GM12865 (cell line): ENCODE data around the gene CANT1.
"Not testable (repeated sequence)": the region's sequence is repeated elsewhere in the genome, so short reads cannot be mapped to it uniquely, and the experiment has no call there.

Source experiments
- DNase-seq: peaks from one replicate; pipeline ENCODE4 v3.0.0; 2010; ENCODE audit warnings: low read depth
- H3K4me3 ChIP-seq: 2 replicates; pipeline ENCODE4 v1.5.1; 2011; ENCODE audit warnings: mild to moderate bottlenecking, low read depth, low read length, control low read depth
- TF ChIP-seq, protein P1 (sequence below): IDR thresholded peaks from 2 replicates; pipeline ENCODE4 v1.5.1; 2011; ENCODE audit warnings: low read length, control low read depth, low read depth, inconsistent platforms; ENCODE audit not compliant: insufficient read depth; ENCODE audit errors: missing control alignments

Gene CANT1

DNA sequence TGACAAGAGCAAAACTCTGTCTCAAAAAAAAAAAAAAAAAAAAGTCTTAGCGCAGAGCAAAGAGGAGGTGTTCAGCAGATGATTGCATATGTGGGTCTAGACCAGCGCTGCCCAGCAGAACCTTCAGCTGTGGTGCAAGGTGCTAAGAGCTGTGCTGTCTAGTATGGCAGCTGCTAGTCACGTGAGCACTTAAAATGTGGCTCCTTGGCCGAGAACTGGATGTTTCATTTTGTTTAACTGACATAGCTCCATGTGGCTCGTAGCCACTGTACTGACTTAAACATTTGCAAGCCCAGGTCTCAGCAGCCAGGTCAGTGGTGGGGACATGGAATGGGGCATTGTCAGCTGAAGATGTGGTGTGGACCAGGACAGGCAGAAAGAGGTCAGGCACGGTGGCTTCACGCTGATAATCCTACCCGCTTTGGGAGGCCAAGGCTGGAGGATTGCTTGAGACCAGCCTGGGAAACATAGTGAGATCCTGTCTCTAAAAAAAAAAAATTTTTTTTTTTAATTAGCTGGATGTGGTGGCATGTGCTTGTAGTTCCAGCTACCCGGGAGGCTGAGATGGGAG is 23.6 kb upstream of the CANT1 start:
- no peak for DNase-seq
- no peak overlapping the region for H3K4me3 ChIP-seq
- TF ChIP-seq, protein P1, sequence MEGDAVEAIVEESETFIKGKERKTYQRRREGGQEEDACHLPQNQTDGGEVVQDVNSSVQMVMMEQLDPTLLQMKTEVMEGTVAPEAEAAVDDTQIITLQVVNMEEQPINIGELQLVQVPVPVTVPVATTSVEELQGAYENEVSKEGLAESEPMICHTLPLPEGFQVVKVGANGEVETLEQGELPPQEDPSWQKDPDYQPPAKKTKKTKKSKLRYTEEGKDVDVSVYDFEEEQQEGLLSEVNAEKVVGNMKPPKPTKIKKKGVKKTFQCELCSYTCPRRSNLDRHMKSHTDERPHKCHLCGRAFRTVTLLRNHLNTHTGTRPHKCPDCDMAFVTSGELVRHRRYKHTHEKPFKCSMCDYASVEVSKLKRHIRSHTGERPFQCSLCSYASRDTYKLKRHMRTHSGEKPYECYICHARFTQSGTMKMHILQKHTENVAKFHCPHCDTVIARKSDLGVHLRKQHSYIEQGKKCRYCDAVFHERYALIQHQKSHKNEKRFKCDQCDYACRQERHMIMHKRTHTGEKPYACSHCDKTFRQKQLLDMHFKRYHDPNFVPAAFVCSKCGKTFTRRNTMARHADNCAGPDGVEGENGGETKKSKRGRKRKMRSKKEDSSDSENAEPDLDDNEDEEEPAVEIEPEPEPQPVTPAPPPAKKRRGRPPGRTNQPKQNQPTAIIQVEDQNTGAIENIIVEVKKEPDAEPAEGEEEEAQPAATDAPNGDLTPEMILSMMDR = no peak

DNA sequence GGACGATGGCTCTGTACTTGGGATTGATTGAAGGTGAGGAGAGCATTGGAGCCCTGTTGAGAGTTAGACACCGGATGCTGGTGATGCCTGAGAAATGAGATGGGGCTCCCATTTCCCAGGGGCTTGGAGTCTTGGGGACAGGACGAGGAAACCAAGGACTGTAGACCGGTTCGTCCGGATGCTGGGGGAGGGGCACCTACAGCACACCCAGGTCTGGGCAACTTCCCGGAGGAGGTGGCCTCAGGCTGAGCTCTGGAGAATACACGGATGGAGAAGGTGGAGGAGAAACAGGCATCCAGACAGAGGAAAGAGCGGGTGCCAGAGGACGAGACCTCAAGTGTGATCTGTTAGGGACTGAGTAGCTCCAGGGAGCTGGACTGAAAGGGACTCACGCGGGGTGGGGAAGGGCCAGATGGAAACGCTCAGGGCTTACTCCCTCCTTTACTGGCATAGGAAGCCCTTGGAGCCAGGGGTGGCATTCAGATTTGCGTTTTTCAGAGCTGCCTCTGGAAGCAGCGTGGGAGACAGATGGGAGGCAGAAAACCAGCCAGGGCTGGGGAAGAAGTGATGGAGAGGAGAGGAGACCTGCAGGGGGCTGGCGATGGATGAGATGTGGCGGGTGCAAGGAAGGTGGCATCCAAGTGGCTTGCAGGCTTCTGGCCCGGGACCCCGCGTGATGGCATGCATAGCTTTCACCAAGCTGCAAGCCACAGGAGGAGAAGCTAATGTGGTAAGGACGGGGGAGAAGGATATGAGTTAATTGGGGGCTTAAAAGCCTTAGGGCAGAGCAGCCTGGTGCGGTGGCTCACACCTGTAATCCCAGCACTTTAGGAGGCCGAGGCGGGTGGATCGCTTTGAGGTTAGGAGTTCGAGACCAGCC is 22.7 kb upstream of the CANT1 start:
- TF ChIP-seq, protein P1 = no peak
- H3K4me3 ChIP-seq = no peak overlapping the region
- DNase-seq = no peak

DNA sequence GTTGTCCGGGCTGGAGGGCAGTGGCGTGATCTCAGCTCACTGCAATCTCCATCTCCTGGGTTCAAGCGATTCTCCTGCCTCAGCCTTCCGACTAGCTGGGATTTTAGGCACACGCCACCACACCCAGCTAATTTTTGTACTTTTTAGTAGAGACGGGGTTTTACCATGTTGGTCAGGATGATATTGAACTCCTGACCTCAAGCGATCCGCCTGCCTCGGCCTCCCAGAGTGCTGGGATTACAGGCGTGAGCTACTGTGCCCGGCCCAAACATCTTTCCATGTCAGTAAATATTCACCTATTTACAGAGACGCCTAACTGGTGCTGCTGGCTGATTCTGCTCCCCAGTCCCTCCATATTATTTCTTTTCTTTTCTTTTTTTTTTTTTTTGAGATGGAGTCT is 21.1 kb upstream of the CANT1 start:
- DNase-seq, H3K4me3 ChIP-seq: not testable (repeated sequence)

DNA sequence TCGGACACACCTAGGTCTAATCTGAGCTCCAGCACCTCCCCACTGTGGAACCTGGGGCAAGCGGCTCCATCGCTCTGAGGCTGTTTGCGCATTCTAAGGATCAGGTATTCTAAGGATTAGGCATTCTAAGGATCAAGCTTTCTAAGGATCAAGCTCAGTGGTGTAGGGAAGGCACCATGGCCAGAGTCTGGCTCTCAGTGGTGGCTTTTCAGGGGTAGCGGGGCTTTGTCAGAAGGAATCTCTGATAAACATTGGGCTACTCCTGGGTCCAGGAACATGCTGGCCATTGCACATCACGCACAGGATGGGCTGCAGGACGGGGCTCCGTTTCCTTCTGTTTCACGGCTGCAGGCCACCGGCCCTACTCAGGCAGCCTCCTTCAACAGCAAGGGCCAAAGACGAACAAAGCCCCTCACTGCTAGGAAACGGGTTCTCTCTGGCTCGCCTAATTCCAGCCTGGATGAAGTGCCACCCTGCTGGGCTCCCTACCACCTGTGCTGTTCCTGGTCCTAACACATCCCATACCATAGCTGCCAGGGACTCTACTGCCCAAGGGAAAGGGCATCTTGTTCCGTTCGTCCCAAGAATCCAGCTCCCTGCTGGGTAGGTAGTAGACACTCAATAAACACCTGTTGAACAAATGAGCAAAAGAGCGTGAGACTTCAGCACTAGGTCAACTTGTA is 19.9 kb upstream of the CANT1 start:
- TF ChIP-seq, protein P1 = no peak
- H3K4me3 ChIP-seq = no peak overlapping the region
- no peak for DNase-seq

DNA sequence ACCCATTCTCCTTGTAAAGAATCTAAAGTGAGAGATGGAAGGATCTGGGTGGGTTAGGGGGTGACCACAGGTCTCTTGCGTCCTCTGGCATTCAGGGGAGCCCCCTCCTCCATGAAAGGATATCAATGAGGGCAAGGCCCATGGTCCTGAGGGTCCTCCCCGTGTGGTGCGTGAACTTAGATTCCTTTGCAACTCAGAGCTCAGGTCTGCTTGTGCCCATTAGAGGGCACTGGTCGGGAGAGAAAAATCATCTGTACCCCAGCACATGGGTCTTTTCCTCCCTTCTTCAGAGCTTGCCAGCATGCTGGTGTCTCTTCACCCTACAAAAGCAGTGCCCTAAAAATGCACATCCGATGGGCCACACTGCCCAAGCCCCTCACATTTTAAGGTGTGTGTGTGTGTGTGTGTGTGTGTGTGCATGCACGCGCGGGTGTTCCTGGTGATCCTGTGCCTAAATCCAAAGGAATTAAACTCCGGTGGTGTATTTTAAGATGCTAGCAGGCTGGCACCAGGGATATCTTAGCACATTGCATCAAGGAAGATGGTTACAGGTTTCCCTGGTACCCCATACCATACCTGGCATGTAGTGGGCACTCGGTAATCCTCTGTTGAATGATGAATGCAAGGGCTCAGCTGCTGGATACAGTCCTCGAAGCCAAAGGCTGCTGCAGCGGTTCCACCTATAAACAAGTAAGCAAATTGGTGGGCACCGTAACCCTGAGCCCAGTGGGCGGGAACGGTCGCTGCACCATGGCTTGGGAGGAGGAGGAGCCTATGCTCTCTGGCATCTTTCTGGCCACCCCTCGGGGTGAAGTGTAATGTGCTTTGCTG is 19.1 kb upstream of the CANT1 start:
- DNase-seq = no peak
- no peak overlapping the region for H3K4me3 ChIP-seq
- TF ChIP-seq, protein P1 = no peak

DNA sequence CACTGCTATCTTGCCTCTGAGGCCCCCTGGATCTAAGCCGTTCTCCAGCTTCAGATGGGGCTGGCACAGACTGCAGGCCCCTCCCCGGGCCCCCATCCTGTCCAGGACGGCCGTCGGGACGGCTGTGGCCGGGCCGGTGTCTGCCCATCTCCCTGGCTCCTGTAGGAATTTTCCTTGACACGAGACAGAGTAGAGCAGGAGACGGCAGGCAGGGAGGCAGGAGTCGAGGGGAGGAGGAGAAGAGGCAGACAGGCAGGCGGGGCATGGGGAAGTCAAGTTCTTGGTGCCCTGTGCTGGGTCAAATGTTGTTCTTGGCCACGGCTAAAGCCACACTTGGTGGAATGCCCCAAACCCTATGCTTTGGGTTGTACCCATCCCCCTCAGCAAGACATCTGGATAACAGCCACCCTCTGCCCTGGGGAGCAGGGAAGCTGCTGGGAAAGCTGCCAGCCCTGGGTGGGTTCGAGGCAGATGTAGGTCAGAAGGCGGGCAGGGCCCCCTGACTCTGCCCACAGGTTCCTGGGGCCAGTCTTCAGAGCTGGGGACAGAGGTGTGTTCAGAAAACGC is 18.4 kb upstream of the CANT1 start:
- no peak overlapping the region for H3K4me3 ChIP-seq
- TF ChIP-seq, protein P1 = no peak
- DNase-seq = no peak
